Measurements from ENCODE around the gene MORN4.

DNA sequence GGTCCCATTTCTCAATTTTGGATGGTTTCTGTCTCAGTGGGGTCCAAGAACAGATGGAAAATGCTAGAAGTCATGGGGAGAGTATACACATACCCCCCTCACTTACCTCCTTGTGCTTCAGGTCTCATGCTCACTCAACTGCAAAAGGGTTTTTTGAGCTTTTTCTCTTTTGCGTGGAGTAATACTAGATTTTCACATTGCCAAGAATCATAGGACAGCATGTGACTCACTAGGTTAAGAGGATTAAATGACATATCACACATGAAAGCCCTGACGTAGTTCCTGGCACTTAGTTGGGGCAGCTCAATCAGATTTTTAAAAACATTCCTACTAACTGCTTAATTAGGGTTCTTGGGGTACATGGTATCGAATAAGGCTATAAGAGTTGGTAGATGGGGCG is 11.6 kb upstream of the MORN4 start:
- TF ChIP-seq ZNF501 (CRISPR knock-in tag; IDR thresholded peaks at IDR 0.05): no peak
- no peak for TF ChIP-seq POLR2A (IDR thresholded peaks at IDR 0.05; ENCODE audit: insufficient read depth in 1 of 2, low read depth in 2 of 2, low read length in 2 of 2)
- no peak for TF ChIP-seq BORCS8-MEF2B (CRISPR knock-in tag; IDR thresholded peaks at IDR 0.05)
- no peak for TF ChIP-seq PRDM15 (CRISPR knock-in tag; IDR thresholded peaks at IDR 0.05)
- no peak for TF ChIP-seq RAD21 (CRISPR knock-in tag; IDR thresholded peaks at IDR 0.05)
- no peak for TF ChIP-seq ZBTB43 (CRISPR knock-in tag; conservative IDR thresholded peaks at IDR 0.05)
- TF ChIP-seq, protein P1, sequence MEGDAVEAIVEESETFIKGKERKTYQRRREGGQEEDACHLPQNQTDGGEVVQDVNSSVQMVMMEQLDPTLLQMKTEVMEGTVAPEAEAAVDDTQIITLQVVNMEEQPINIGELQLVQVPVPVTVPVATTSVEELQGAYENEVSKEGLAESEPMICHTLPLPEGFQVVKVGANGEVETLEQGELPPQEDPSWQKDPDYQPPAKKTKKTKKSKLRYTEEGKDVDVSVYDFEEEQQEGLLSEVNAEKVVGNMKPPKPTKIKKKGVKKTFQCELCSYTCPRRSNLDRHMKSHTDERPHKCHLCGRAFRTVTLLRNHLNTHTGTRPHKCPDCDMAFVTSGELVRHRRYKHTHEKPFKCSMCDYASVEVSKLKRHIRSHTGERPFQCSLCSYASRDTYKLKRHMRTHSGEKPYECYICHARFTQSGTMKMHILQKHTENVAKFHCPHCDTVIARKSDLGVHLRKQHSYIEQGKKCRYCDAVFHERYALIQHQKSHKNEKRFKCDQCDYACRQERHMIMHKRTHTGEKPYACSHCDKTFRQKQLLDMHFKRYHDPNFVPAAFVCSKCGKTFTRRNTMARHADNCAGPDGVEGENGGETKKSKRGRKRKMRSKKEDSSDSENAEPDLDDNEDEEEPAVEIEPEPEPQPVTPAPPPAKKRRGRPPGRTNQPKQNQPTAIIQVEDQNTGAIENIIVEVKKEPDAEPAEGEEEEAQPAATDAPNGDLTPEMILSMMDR (CRISPR knock-in tag; IDR thresholded peaks at IDR 0.05): no peak
- TF ChIP-seq XBP1 (CRISPR knock-in tag; IDR thresholded peaks at IDR 0.05): no peak
- no peak for TF ChIP-seq ZNF281 (CRISPR knock-in tag; IDR thresholded peaks at IDR 0.05; ENCODE audit: borderline replicate concordance)
- TF ChIP-seq ZKSCAN1 (IDR thresholded peaks at IDR 0.05; ENCODE audit: low read length): no peak
- TF ChIP-seq EZH2 (conservative IDR thresholded peaks at IDR 0.05; ENCODE audit: low read depth, low read length): no peak
- TF ChIP-seq SAFB2 (CRISPR knock-in tag; IDR thresholded peaks at IDR 0.05; ENCODE audit: borderline replicate concordance, low read depth): no peak

Data from HepG2 (cell line).